Keratinocyte (primary cell): ENCODE measurements around the gene EGFR.

Source experiments
- CTCF ChIP-seq, 3 experiments: IDR thresholded peaks in 1 of 3; conservative IDR thresholded peaks in 1 of 3; optimal IDR thresholded peaks in 1 of 3; 2 replicates in 2 of 3; 3 replicates in 1 of 3; pipeline versions ENCODE3 to v1.5.1; 2011; ENCODE audit warnings: low read length in 3 of 3, mild to moderate bottlenecking in 3 of 3, moderate library complexity in 2 of 3, control low read depth in 1 of 3, inconsistent platforms in 1 of 3; ENCODE audit not compliant: insufficient read depth in 2 of 3; ENCODE audit errors: extremely low read depth in 1 of 3
- EZH2 ChIP-seq: IDR thresholded peaks from one replicate; pipeline ENCODE4 v1.6.1; 2012; ENCODE audit warnings: inconsistent platforms, mild to moderate bottlenecking, low read length, moderate library complexity

GRCh38 chr7:55072251-55072650 lies 53.4 kb downstream of the EGFR start:
- TF ChIP-seq CTCF (optimal IDR thresholded peaks at IDR 0.05 in 1 of 3, IDR thresholded peaks at IDR 0.05 in 1 of 3, conservative IDR thresholded peaks at IDR 0.05 in 1 of 3; ENCODE audit: extremely low read depth in 1 of 3, insufficient read depth in 2 of 3, low read length in 3 of 3): no peak
- TF ChIP-seq EZH2: no peak
